Uterus (tissue), 2 donors: ENCODE results near the gene C1orf87.

Experiments
- POLR2A ChIP-seq, 2 donors: fragments of 450-650 bp; IDR thresholded peaks; one replicate each; pipeline ENCODE4 v1.6.1; 2016; ENCODE audit warnings: antibody characterized with exemption in 2 of 2, mild to moderate bottlenecking in 1 of 2, moderate library complexity in 1 of 2
- TF ChIP-seq, protein P1 (sequence below), 4 experiments: fragments of 200-600 bp in 2 of 4; fragments of 450-650 bp in 2 of 4; sonication (generic) in 2 of 4; IDR thresholded peaks; one replicate each; pipeline ENCODE4 v1.5.1; 2016 to 2019; ENCODE audit warnings: antibody characterized with exemption in 4 of 4, mild to moderate bottlenecking in 2 of 4, moderate library complexity in 1 of 4

DNA sequence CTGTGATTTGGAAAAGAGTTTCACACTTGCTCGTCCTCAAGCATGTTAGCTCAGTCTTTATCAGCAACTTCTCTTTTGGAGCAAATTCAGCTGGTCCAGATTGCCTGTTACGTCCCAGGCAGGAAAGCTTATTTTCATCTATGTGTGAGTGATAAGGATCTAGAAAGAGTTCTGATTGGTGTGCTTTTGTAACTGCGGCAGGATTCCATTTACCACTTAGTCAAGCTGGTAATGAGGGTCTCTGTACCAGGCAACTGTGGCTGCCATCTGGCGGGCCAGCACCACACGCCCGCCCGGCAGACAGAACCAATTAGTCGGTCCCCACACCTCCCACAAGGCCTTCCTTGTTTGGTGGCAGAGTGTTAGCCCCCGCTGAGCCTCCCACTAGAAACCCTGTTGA, 21.0 kb downstream of the C1orf87 start:
- TF ChIP-seq, protein P1, sequence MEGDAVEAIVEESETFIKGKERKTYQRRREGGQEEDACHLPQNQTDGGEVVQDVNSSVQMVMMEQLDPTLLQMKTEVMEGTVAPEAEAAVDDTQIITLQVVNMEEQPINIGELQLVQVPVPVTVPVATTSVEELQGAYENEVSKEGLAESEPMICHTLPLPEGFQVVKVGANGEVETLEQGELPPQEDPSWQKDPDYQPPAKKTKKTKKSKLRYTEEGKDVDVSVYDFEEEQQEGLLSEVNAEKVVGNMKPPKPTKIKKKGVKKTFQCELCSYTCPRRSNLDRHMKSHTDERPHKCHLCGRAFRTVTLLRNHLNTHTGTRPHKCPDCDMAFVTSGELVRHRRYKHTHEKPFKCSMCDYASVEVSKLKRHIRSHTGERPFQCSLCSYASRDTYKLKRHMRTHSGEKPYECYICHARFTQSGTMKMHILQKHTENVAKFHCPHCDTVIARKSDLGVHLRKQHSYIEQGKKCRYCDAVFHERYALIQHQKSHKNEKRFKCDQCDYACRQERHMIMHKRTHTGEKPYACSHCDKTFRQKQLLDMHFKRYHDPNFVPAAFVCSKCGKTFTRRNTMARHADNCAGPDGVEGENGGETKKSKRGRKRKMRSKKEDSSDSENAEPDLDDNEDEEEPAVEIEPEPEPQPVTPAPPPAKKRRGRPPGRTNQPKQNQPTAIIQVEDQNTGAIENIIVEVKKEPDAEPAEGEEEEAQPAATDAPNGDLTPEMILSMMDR (IDR thresholded peaks at IDR 0.05) = no peak
- TF ChIP-seq POLR2A (IDR thresholded peaks at IDR 0.05) = no peak
